Upper lobe of right lung (tissue), 1 donor: Measurements from ENCODE around the gene SDF4. TPM values are rescaled to one million over a fixed set of nuclear protein-coding genes. Genes with fewer than 3 reads are reported as not detected.
A peak's percentile ranks its signal among the peaks of the same experiment; 100 is the strongest.

ENCODE experiments used
- microRNA-seq: library from miRNA; unstranded; fragments of <30 nt; microRNA quantifications from one replicate; pipeline ENCODE4 v1.2.0, GENCODE V29; 2020; ENCODE audit warnings: borderline microRNAs expressed
- total RNA-seq: library from RNA; stranded (reverse); fragmentation: NEBNext Ultra II Directional; extraction: Animal tissue kit (Norgen Biotek cat#: 25700); gene quantifications from one replicate; pipeline ENCODE4 v1.2.1, GENCODE V29; 2021
- donor health status: DM: no; HTN: yes; CAD: no; lungs with severe emphysema.

SDF4 gene
- total RNA-seq, 1 donor from 2014 or later: 132 TPM

Small RNAs within 50 kb of the gene (microRNA-seq; reads per million reads assigned to microRNA genes)
- gene MIR200A (532 reads per million, percentile 82 among the genes with 10 or more reads in this experiment), gene MIR200B (3,711 reads per million, percentile 93 among the genes with 10 or more reads in this experiment), gene MIR429 (365 reads per million, percentile 77 among the genes with 10 or more reads in this experiment)

Other genes starting within 250 kb of the SDF4 start
- gene PERM1, start 249.9 kb downstream of the SDF4 start, total RNA-seq: 0.35 TPM
- gene HES4, start 231.9 kb downstream of the SDF4 start, total RNA-seq: 26.8 TPM
- 93.6 TPM for gene ISG15, start 218.5 kb downstream of the SDF4 start, total RNA-seq
- gene AGRN, start 211.9 kb downstream of the SDF4 start, total RNA-seq: 135 TPM
- gene RNF223, start 157.7 kb downstream of the SDF4 start, total RNA-seq: 0.55 TPM
- gene C1orf159, start 115.9 kb downstream of the SDF4 start, total RNA-seq: 9.7 TPM
- not detected for gene TTLL10, start 58.1 kb downstream of the SDF4 start, total RNA-seq
- 0.98 TPM for gene TNFRSF18, start 25.4 kb downstream of the SDF4 start, total RNA-seq
- 7.7 TPM for gene TNFRSF4, start 17.8 kb downstream of the SDF4 start, total RNA-seq
- 16.7 TPM for gene B3GALT6, start 236 bp upstream of the SDF4 start, total RNA-seq
- gene C1QTNF12, start 14.7 kb upstream of the SDF4 start, total RNA-seq: 2.6 TPM
- gene UBE2J2, start 41.9 kb upstream of the SDF4 start, total RNA-seq: 52.5 TPM
- gene SCNN1D, start 48.4 kb upstream of the SDF4 start, total RNA-seq: 3.6 TPM
- 55.2 TPM for gene ACAP3, start 75.9 kb upstream of the SDF4 start, total RNA-seq
- 14.2 TPM for gene PUSL1, start 76.6 kb upstream of the SDF4 start, total RNA-seq
- 81.9 TPM for gene INTS11, start 92.7 kb upstream of the SDF4 start, total RNA-seq
- 20.4 TPM for gene CPTP, start 92.8 kb upstream of the SDF4 start, total RNA-seq
- 0.32 TPM for gene TAS1R3, start 99.3 kb upstream of the SDF4 start, total RNA-seq
- 66.0 TPM for gene DVL1, start 117.4 kb upstream of the SDF4 start, total RNA-seq
- gene MXRA8, start 126.6 kb upstream of the SDF4 start, total RNA-seq: 66.3 TPM
- gene AURKAIP1, start 143.2 kb upstream of the SDF4 start, total RNA-seq: 92.1 TPM
- 165 TPM for gene CCNL2, start 167.3 kb upstream of the SDF4 start, total RNA-seq
- 80.7 TPM for gene MRPL20, start 175.3 kb upstream of the SDF4 start, total RNA-seq
- 21.5 TPM for gene ANKRD65, start 189.3 kb upstream of the SDF4 start, total RNA-seq
- 87.4 TPM for gene VWA1, start 203.7 kb upstream of the SDF4 start, total RNA-seq
- gene ATAD3C, start 217.7 kb upstream of the SDF4 start, total RNA-seq: 10.4 TPM
- 24.3 TPM for gene ATAD3B, start 239.8 kb upstream of the SDF4 start, total RNA-seq